ENCODE results near the gene OPALIN. TPM values are rescaled to one million over a fixed set of nuclear protein-coding genes. Genes with fewer than 3 reads are reported as not detected.

The OPALIN gene
- total RNA-seq, 4 donors from 2014 or later: not detected

Other genes with a start within 250 kb of the OPALIN start
- gene ZNF518A, start 228.7 kb downstream of the OPALIN start, total RNA-seq: 10 to 100 TPM; 11.6 to 20.8 (median 12.2) TPM
- gene BLNK, start 87.4 kb downstream of the OPALIN start, total RNA-seq: 1 to 10 TPM in 2 of 4 donors, under 1 TPM in 2; 0.86 to 5.0 (median 1.1) TPM
- gene DNTT, start 54.6 kb downstream of the OPALIN start, total RNA-seq: not detected
- 1 to 10 TPM in 1 of 4 donors, under 1 TPM in 3; 0.17 to 2.1 (median 0.27) TPM for gene TLL2, start 154.9 kb upstream of the OPALIN start, total RNA-seq
- 100 to 1,000 TPM in 1 of 4 donors, 10 to 100 TPM in 3; 72.0 to 110 (median 90.5) TPM for gene TM9SF3, start 228.0 kb upstream of the OPALIN start, total RNA-seq

Measured in esophagus muscularis mucosa (tissue), 4 donors.